NCI-H1105 (cell line): ENCODE results near the gene INSM1.
"Not testable (repeated sequence)": the region's sequence is repeated elsewhere in the genome, so short reads cannot be mapped to it uniquely, and the experiment has no call there.

Experiments used
- DNase-seq: peaks from one replicate; lab custom pipeline; 2025; lab: John Stamatoyannopoulos, UW

INSM1 gene, protein sequence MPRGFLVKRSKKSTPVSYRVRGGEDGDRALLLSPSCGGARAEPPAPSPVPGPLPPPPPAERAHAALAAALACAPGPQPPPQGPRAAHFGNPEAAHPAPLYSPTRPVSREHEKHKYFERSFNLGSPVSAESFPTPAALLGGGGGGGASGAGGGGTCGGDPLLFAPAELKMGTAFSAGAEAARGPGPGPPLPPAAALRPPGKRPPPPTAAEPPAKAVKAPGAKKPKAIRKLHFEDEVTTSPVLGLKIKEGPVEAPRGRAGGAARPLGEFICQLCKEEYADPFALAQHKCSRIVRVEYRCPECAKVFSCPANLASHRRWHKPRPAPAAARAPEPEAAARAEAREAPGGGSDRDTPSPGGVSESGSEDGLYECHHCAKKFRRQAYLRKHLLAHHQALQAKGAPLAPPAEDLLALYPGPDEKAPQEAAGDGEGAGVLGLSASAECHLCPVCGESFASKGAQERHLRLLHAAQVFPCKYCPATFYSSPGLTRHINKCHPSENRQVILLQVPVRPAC

DNA sequence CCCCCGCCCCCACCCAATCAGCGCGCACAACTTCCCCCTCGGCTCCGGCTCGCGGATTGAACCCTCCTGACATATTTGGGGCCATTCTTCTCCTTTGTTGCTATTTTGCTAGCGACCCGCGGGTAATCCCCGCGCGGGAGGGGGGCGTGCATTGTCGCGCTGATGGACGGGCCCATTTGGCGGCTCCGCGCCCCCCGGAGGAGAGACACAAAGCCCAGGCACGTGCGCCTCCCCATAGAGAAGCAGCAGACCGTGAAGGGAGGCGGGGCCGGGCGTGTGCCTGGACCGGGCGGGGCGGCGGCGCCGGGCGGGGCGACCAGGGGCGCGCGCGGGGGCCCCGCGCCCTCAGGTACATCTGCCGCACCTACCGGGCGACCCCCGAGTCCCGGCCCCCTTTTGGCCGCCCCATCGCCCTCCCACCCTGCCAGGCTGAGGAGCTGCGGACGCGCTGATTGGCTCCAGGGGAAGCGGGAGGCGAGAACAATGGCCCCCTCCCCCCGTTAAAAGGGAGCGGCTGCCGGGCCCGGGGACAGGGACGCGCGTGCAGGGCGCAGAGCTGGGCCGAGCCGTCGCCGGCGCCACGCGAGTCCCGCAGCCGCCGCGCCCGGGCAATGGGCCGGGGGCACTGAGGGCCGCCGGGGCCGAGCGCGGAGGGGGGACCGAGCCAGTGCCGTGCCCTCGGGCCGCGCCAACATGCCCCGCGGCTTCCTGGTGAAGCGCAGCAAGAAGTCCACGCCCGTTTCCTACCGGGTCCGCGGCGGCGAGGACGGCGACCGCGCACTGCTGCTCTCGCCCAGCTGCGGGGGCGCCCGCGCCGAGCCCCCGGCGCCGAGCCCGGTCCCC, at the start of gene INSM1:
TSS of gene INSM1 (plus strand) at position 530 of the 843 bp plus-strand sequence. CDS start at position 694, 164 bp downstream.
- peak; percentile 100 for DNase-seq

DNA sequence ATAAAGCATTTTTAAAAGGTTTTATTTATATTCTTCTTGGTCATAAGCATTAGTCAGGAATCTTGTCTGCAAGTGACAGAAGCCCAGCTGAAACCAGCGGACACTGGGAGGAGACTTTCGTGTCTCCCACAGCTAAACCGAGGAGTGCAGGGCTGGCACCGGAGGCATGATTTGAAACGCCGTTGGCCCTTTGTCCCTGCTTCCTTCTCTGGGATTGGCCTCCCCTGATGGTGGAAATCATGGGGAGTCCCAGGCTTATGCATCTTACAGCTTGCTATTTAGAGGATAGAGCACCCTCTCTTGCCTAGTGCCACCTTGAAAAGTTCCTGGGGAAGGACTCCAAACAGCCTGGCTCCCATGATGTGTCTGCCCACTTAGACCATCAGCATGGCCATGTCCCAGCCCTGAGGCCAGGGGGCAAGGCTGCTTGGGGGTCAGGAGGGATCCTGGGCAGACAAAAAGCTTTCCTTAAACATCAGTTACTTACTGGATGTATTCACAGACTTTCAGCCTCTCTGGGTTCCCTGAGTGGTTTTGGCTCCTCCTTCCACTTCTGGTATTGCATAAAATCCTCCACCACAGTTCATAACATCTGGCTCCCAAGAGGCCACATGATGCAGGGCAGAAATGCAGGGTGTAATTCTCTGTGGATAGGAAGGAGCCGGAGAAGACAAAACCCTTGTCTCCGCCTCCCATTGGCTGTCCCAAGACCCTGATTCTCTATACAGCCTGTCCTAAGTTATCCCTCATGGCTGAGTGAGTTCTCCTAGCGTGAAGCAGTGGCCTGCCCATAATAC, 49.3 kb upstream of the INSM1 start:
- no peak for DNase-seq

DNA sequence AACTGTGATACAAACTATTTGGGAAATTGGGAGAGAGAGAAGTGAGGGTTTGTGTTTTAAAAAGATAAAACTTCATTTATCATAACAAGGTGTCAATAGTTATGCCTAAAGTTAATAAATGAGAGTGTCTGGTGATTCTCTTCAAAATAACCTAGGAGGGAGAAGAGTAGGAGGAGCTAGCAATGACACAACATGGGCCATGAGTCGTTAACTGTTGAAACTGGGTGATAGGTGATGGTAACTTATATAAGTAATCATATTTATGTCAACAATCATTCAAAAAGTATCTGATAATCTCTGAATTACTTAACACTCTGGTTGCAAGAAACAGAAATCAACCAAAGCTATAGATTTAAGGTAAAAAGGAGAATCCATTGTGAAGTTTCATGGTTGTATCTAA, 46.8 kb upstream of the INSM1 start:
- no peak for DNase-seq

DNA sequence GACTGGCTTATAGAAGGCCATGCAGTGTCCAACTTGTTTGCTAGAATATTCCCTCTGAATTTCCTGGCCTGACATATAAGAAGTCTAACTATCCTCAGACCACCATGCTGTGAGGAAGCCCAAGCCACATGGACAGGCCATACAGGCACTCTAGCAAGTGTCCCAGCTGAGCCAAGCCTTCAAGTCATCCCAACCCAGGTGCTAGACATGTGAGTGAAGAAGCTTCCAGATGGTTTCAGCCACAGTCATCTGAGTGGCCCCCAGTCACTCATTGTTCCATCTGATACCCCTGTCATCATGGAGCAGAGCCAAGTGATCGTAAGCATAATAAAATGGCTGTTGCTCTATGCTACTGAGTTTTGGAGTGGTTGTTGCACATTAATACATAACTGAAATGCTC, 46.0 kb upstream of the INSM1 start:
- DNase-seq, result no peak

DNA sequence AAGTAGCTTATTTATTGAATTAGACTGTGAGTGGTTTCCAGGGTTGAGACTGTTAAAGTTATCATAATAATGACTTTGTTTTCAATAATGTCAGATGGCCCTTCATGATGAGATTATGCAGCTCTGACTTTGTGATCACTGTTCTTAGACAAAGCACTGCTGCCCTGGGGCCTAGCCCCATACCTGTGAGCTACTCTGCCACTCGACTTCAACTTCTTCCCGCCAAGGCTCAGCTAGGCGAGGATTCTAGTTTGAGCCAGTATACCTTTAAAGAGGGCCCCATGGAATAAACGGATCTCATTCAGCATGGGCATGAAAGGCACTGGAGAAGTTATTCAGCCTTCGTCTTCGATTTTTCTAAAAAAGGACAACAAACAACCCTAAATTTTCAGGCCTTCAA, 45.0 kb upstream of the INSM1 start:
- DNase-seq, result no peak

DNA sequence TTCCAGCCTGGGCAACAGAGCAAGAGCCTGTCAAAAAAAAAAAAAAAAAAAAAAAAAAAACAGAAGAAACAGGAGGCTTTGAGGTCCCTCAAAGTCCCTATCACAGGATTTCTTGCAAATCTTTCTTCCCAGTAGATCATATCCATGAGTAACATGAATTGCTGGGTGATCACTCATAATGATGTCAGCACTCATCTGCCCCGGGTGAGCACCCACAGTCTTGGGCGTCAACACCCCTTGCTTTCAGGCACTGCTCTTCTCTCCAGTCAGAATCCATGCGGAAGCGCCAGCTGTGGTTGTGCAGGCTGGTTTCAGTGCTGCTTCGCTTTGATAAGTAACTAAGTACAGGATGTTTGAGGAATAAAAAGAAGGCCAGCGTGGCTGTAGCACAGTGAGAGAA, 40.2 kb upstream of the INSM1 start:
- no peak for DNase-seq

DNA sequence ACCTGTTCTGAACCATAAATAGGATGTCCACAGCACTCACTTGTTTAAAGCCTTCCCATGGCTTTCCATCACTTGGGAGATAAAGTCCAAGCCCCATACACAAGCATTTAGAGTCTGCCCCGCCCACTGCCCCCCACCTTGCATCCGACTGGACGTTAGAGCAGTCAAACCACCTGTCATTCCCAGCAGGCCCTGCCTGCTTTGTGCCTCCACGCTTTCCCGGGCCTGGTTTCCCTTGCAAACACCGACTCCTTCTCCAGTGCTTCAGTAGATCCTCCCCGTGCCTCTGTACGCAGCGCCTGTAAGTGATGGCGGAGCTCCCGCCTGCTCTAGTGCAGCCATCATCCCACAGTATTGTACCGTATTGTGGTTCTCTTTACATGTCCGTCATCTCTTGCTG, 38.3 kb upstream of the INSM1 start:
- DNase-seq, result no peak

DNA sequence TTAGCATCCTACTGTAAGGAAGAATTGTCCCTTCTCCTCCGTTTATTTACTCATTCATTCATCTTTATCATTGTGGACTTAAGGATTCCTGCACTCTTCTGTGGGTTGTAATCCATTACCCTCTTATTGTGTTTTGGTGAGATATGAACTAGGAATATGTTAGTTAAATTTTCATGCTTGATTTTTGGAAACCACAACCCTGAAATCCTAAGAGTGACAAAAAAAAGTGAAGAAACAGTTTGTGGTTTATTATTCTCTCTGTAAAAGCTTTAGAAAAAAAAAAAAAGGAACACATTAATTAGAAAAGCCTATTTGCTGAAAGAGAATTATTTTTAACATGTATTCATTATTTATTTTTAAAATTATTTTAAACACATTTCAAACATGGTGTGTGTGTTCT, 36.7 kb upstream of the INSM1 start:
- no peak for DNase-seq

DNA sequence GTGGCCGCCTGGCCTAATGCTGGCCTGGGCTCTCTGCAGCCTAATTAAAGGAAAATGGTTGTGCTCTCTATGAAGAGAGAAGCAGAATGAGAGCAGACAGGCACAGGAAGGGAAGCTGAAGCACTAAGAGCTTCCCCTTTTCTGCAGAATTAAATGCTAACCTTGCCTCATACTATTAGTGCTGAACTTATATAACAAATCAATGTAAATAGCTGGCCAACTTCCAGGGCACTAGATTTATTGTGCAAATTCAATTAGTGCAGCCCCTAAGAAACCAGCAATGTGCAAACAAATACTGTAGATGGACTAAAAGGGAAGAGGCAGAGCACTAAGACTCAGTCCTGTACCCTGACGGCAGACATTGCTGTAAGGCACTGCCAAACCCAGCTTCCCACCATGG, 36.1 kb upstream of the INSM1 start:
- peak; percentile 18 for DNase-seq

DNA sequence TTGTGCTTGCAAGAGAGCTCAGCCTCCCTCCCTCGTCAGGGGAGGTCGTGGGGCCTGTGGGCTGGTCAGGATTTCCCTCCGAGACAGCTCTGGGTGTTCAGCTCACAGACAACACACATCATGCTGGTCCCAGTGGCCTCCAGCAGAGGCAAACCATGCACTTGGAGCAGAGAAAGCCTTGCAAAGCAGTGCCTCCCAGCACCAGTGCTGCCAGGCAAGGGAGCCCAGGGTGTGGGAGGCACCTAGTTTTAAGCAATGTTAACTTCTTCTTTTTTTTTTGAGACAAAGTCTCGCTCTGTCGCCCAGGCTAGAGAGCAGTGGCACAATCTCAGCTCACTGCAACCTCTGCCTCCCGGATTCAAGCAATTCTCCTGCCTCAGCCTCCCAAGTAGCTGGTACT, 34.0 kb upstream of the INSM1 start:
- DNase-seq, result no peak

DNA sequence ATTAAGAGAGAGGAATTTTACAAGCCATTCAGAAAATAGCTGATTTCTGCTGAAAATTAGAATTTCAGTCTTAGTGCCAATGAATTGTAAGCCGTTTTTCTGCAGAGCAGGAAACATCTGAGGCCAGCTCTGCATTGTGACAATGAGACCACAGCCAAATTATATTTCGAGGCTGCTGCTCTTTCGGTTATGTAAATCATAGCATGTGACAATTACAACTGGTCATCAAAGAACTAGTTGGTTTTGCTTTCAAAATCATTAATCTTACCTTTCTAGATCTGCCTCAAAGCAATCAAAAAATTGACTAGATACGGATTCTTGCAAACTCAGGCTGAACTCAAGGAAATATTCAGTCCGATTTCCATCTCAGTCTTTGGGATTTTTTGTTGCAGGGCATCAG, 33.4 kb upstream of the INSM1 start:
- no peak for DNase-seq

DNA sequence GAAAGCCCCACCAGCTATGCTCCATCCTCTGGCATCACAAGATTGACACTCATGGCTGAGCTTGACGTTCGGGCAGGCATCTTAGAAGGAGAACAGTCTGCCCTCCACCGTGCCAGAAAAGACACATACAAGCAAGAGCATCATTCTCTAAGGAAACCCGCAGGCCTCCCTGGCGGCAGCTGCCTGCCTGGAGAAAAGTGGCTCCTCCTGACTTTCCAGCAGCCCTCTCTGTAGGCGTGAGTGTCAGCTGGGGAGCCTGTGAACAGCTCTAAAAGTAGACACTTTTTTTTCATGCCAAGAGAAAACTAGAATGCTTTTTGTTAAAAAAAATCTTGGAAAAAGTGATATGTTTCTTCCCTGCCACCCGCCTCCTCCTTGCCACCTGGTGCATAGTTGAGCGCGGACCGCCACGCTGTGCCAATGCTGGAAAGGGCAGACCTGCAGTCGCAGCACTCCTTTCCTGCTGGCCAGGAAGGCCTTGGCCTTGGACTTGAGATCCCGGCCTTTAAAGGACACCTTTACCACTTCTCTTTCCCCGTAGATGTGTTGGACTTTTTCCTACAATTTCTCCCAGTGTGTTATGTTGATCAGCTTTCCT, 29.7 kb upstream of the INSM1 start:
- no peak for DNase-seq

DNA sequence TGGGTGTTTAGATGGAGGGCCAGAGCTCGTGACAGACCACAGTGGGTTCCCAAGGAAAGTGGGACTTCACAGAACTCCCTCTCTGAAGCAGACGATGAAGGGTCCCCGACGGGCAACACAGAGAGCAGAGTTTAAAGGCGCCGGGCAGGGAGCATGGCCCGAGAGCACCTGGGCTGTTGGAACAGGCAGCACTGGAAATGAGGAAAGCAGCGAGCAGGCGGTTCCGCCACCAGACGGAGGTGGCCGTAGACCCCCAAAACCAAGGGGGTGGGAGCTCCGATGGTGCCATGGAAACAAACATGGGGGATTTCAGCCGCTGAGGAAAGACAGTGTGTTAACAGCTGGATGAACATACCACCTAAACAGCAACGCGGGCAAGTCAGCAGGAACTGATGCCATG, 27.5 kb upstream of the INSM1 start:
- DNase-seq, result no peak

DNA sequence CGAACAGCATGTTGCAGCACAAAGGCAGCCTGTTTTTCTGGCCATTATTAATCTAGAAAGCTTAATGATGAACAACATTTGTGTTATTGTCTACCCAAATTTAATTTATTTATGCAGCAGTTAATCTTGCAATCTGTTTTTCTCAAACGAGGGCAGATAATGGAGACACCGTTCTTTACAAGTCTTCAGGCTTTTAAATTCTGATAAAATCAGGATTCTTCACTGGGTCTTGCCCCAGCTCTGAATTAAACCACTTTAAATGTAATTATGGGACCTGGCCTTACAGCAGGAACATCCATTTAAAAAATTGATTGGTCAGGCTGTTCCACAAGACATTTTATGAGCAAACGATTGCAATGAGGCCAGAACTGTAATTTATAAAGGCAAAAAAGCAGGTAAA, 26.5 kb upstream of the INSM1 start:
- no peak for DNase-seq

DNA sequence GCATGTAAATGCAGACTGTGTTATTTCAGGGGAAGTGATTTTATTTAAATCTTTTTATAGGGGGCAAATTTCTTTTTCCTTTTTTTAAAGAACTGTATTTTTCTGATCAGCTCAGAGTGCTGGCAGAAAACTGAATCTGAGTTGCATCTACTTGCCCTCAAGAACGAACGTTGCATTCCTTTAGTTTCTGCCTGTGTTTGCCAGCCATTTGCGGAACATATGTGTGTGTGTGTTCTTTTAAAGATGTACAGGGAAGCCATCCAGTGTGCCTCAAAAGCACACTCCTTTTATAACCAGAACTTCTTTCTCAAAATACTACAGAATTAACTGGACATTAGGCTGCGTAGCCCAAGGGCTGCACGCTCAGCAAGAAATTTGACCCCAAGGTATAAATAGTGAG, 25.8 kb upstream of the INSM1 start:
- no peak for DNase-seq

DNA sequence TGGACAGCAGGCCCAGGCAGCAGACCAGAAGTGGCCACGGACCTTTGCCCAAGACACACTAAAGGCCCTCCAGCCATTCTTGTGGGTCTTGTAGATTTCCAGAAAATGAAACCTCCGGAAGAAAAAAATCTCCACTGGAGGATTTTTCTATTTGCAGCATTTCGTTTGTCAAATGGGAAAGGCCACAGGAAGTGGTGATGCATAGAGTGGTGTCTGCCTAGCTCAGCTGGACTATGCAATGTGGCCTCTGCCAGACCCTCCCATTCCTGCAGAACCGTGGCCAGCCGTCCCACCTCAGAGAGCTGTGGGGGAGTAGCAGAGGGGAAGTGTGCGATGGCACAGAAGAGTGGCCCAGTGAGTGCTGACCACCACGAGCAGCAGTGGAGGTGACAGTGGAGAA, 24.0 kb upstream of the INSM1 start:
- DNase-seq, result no peak

DNA sequence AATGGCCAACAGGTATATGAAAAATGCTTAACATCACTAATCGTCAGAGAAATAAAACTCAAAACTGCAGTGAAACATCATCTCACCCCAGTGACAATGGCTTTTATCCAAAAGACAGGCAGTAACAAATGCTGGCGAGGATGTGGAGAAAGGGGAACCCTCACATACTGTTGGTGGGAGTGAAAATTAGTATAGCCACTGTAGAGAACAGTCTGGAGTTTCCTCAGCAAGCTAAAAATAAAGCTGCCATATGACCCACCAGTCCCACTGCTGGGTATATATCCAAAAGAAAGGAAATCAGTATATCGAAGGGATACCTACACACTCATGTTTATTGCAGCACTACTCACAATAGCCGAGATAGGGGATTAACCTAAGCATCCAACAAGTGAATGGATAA, 23.4 kb upstream of the INSM1 start:
- no peak for DNase-seq

DNA sequence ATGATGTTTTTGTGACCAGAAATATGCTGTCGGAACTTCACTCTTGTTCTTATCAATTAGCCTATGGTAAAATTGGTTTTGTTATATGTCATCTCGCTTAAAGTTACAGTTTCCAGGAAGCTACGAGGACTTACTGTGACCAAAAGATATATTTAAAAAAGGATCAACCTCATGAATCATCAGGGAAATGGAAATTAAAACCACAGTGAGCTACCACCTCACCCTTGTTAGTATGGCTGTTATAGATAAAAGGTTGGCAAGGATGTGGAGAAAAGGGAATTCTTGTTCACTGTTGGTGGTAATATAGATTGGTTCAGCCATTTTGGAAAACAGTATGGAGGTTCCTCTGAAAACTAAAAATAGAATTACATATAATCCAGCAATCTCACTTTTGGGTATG, 14.3 kb upstream of the INSM1 start:
- DNase-seq, result no peak

DNA sequence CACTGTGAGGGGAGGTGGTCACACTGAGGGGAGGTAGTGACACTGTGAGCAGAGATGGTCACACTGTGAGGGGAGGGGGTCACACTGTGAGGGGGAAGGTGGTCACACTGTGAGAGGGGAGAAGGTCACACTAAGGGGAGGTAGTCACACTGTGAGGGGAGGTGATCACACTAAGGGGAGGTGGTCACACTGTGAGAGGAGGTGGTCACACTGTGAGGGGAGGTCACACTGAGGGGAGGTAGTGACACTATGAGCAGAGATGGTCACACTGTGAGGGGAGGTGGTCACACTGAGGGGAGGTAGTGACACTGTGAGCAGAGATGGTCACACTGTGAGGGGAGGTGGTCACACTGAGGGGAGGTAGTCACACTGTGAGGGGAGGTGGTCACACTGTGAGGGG, 12.4 kb upstream of the INSM1 start:
- not testable (repeated sequence) for DNase-seq

DNA sequence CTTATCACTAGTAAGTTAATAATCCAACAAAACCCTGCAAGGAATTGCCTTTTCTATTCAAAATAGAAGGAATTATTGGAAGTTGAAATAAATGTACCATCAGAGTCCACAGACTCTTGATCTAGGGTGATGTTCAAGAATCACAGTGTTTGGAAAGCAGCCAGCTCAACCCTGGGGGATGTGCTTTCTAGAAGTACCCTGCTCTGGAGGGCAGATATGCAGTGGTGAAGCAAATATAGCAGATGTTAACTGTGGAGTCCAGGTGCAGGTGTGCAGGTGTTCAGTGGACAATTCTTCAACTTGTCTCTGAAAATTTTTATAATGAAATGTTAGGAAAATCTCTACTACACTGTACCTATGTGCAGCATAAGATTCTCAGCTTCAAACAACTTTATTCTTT, 9.1 kb upstream of the INSM1 start:
- peak; percentile 92 for DNase-seq

DNA sequence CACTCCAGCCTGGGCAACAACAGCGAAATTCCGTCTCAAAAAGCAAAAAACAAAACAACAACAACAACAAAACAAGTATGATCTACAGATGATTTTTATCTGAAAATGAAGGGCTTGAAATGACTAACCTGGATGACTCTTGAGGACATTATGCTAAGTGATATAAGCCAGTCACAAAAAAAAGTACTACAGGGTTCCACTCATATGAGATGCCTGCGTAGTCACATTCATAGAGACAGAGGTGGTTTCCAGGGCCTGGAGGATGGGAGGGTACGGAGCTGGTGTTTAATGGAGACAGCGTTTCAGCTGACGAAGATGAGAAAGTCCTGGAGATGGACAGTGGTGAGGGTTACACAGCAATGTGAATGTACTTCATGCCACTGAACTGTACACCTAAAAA, 8.3 kb upstream of the INSM1 start:
- DNase-seq, result no peak

DNA sequence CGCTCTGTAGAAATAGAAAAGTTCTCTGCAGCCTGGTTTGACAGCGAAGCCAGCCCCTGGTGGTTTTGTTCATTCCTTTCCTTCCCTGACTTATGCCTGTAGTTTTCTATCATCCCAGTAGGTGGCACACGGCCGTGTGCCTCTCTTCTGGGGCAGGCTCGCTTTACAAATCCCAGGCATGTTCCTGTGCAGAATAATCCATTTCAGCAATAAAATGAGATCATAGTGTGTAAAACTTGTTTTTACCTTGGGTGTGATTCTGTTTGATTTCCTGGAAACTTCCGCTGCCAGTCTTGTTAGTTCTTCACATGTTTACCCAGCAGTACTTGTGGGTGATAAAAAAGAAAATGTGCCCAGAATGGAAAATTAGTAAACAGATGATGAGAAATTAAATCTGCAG, 7.4 kb upstream of the INSM1 start:
- DNase-seq, result peak; percentile 82
